H9 (cell line): ENCODE results near the gene UBE2N. TPM values are rescaled to one million over a fixed set of nuclear protein-coding genes. Genes with fewer than 3 reads are reported as not detected.

ENCODE experiments used
- DNase-seq: peaks from one replicate; pipeline ENCODE4 v3.0.0-alpha.2; 2017
- H2AFZ ChIP-seq: one replicate; pipeline ENCODE4 v1.6.1; 2013; ENCODE audit warnings: mild to moderate bottlenecking, low read length, control low read depth, moderate library complexity
- H2AK5ac ChIP-seq: 2 replicates; pipeline ENCODE4 v1.6.1; 2013; ENCODE audit warnings: low read length, control low read depth, mixed read lengths; ENCODE audit not compliant: insufficient read length
- H2BK120ac ChIP-seq: one replicate; pipeline ENCODE4 v1.6.1; 2013; ENCODE audit warnings: low read depth, mild to moderate bottlenecking, low read length, control low read depth, inconsistent platforms; ENCODE audit not compliant: poor library complexity, severe bottlenecking
- H2BK12ac ChIP-seq: 2 replicates; pipeline ENCODE4 v1.6.1; 2013; ENCODE audit warnings: low read length, control low read depth, mixed read lengths, low read depth; ENCODE audit not compliant: insufficient read length
- H2BK15ac ChIP-seq: 2 replicates; pipeline ENCODE4 v1.6.1; 2013; ENCODE audit warnings: low read depth, low read length, control low read depth
- H2BK20ac ChIP-seq: one replicate; pipeline ENCODE4 v1.6.1; 2013; ENCODE audit warnings: low read depth, mild to moderate bottlenecking, low read length, control low read depth, inconsistent platforms; ENCODE audit not compliant: poor library complexity, severe bottlenecking
- H2BK5ac ChIP-seq: 2 replicates; pipeline ENCODE4 v1.6.1; 2013; ENCODE audit warnings: low read length, control low read depth, mixed read lengths; ENCODE audit not compliant: insufficient read length
- H3K14ac ChIP-seq: 2 replicates; pipeline ENCODE4 v1.6.1; 2013; ENCODE audit warnings: low read length, control low read depth; ENCODE audit not compliant: insufficient read depth
- H3K18ac ChIP-seq: 2 replicates; pipeline ENCODE4 v1.6.1; 2013; ENCODE audit warnings: low read depth, mild to moderate bottlenecking, mixed read lengths, low read length, control low read depth; ENCODE audit not compliant: insufficient read length
- H3K23ac ChIP-seq: 2 replicates; pipeline ENCODE4 v1.6.1; 2013; ENCODE audit warnings: low read length, control low read depth, mixed read lengths, low read depth; ENCODE audit not compliant: insufficient read length
- H3K23me2 ChIP-seq: 2 replicates; pipeline ENCODE4 v1.6.1; 2013; ENCODE audit warnings: low read depth, mild to moderate bottlenecking, mixed read lengths, low read length, control low read depth; ENCODE audit not compliant: insufficient read length, poor library complexity, severe bottlenecking
- H3K27ac ChIP-seq: 2 replicates; pipeline ENCODE4 v1.5.1; 2013; ENCODE audit warnings: low read length, control low read depth, mixed read lengths, low read depth; ENCODE audit not compliant: insufficient read length
- H3K27me3 ChIP-seq: 2 replicates; pipeline ENCODE4 v1.6.1; 2013; ENCODE audit warnings: low read length, control low read depth, inconsistent platforms; ENCODE audit not compliant: insufficient read depth
- H3K4ac ChIP-seq: 2 replicates; pipeline ENCODE4 v1.6.1; 2013; ENCODE audit warnings: low read depth, mild to moderate bottlenecking, control low read depth, inconsistent platforms, low read length, moderate library complexity
- H3K4me1 ChIP-seq: 2 replicates; pipeline ENCODE4 v1.6.1; 2013; ENCODE audit warnings: low read length, control low read depth, inconsistent platforms; ENCODE audit not compliant: insufficient read depth
- H3K4me2 ChIP-seq: 2 replicates; pipeline ENCODE4 v1.6.1; 2013; ENCODE audit warnings: low read length, control low read depth, mixed read lengths; ENCODE audit not compliant: insufficient read length, insufficient read depth
- H3K56ac ChIP-seq: 2 replicates; pipeline ENCODE4 v1.6.1; 2013; ENCODE audit warnings: low read depth, mild to moderate bottlenecking, mixed read lengths, low read length, control low read depth; ENCODE audit not compliant: insufficient read length
- H3K79me1 ChIP-seq: 2 replicates; pipeline ENCODE4 v1.6.1; 2013; ENCODE audit warnings: low read depth, mild to moderate bottlenecking, moderate library complexity, low read length, control low read depth, inconsistent platforms; ENCODE audit not compliant: insufficient read depth, poor library complexity, severe bottlenecking
- H3K79me2 ChIP-seq: 2 replicates; pipeline ENCODE4 v1.6.1; 2013; ENCODE audit warnings: low read length, control low read depth, inconsistent platforms; ENCODE audit not compliant: insufficient read depth
- H3K9ac ChIP-seq: 2 replicates; pipeline ENCODE4 v1.6.1; 2013; ENCODE audit warnings: low read length, control low read depth, mixed read lengths; ENCODE audit not compliant: insufficient read length; ENCODE audit errors: extremely low read depth
- H3K9me3 ChIP-seq: one replicate; pipeline ENCODE4 v1.6.1; 2013; ENCODE audit warnings: low read depth, low read length, inconsistent platforms; ENCODE audit not compliant: control insufficient read depth
- H3T11ph ChIP-seq: one replicate; pipeline ENCODE4 v1.6.1; 2013; ENCODE audit warnings: mild to moderate bottlenecking, low read length, control low read depth, inconsistent platforms
- H4K20me1 ChIP-seq: one replicate; pipeline ENCODE4 v1.6.1; 2013; ENCODE audit not compliant: control insufficient read depth, insufficient read length, insufficient read depth
- H4K5ac ChIP-seq: 2 replicates; pipeline ENCODE4 v1.6.1; 2013; ENCODE audit warnings: low read depth, mild to moderate bottlenecking, mixed read lengths, low read length, control low read depth; ENCODE audit not compliant: insufficient read length
- H4K8ac ChIP-seq: replicated peaks from 2 replicates; pipeline ENCODE4 v1.6.1; 2013; ENCODE audit warnings: low read length, control low read depth, mixed read lengths, low read depth; ENCODE audit not compliant: insufficient read length
- H4K91ac ChIP-seq: 2 replicates; pipeline ENCODE4 v1.6.1; 2013; ENCODE audit warnings: low read depth, mild to moderate bottlenecking, moderate library complexity, mixed read lengths, low read length, control low read depth; ENCODE audit not compliant: insufficient read length
- H3K27ac Mint-ChIP-seq, 3 experiments: 2 replicates in 2 of 3; 3 replicates in 1 of 3; pipeline ENCODE4 v1.8.0; 2020 to 2021; ENCODE audit warnings: mixed read lengths in 3 of 3, mild to moderate bottlenecking in 1 of 3, moderate library complexity in 1 of 3
- H3K27me3 Mint-ChIP-seq: 2 replicates; pipeline ENCODE4 v1.8.0; 2021; ENCODE audit warnings: low read depth, mild to moderate bottlenecking, moderate library complexity, mixed read lengths
- H3K36me3 Mint-ChIP-seq, 3 experiments: 2 replicates in 2 of 3; 3 replicates in 1 of 3; pipeline ENCODE4 v1.8.0; 2020 to 2021; ENCODE audit warnings: low read depth in 3 of 3, mixed read lengths in 3 of 3; ENCODE audit not compliant: insufficient read depth in 1 of 3
- H3K4me1 Mint-ChIP-seq, 2 experiments: 2 replicates each; pipeline ENCODE4 v1.8.0; 2020; ENCODE audit warnings: mixed read lengths in 2 of 2
- H3K4me3 Mint-ChIP-seq, 2 experiments: 2 replicates in 1 of 2; 3 replicates in 1 of 2; pipeline ENCODE4 v1.8.0; 2020 to 2021; ENCODE audit warnings: mild to moderate bottlenecking in 2 of 2, mixed read lengths in 2 of 2, moderate library complexity in 1 of 2
- H3K9me3 Mint-ChIP-seq, 2 experiments: 2 replicates in 1 of 2; 3 replicates in 1 of 2; pipeline ENCODE4 v1.8.0; 2020; ENCODE audit warnings: mild to moderate bottlenecking in 2 of 2, mixed read lengths in 2 of 2, moderate library complexity in 1 of 2
- CTCF ChIP-seq: fragments of 200-600 bp; sonication (generic); conservative IDR thresholded peaks from 3 replicates; pipeline ENCODE4 v1.8.0; 2021; ENCODE audit warnings: antibody characterized with exemption, mild to moderate bottlenecking
- whole genome bisulfite sequencing: extraction: QIAGEN DNeasy Blood & Tissue Kit; methylation state at CpG from one replicate; pipeline ENCODE4 v1.1.7; 2013; ENCODE audit warnings: missing lambda C conversion rate, low lambda C conversion rate, mixed read lengths; ENCODE audit not compliant: insufficient read length; ENCODE audit errors: extremely low coverage; 5-methylcytosine and 5-hydroxymethylcytosine counted together
- total RNA-seq: library from RNA; stranded (reverse); gene quantifications from 2 replicates; pipeline ENCODE4 v1.2.1, GENCODE V29; 2021

UBE2N gene
- total RNA-seq, 1 experiment from 2014 or later: 192 TPM

- no peaks in the 10 kb centered on the region for H4K20me1 ChIP-seq
- peaks cover 13% of the 10 kb centered on the region for H3K23me2 ChIP-seq
- H2BK120ac ChIP-seq: no peak overlapping the region
- H3K9me3 Mint-ChIP-seq: peaks cover 0 to 4% of the 10 kb centered on the region in 2 experiments; a peak in 1 of 5 replicates
- H2AK5ac ChIP-seq: no peak overlapping the region
- no peak overlapping the region for H4K91ac ChIP-seq
- H3K27me3 ChIP-seq: no peaks in the 10 kb centered on the region
- H2BK20ac ChIP-seq: no peak overlapping the region
- TF ChIP-seq CTCF: no peak
- H3K56ac ChIP-seq: no peak overlapping the region
- no peak overlapping the region for H2BK15ac ChIP-seq
- peak overlapping the region; percentile 86 for H3K4me2 ChIP-seq
- H3K18ac ChIP-seq: no peak overlapping the region
- H3K23ac ChIP-seq: no peak overlapping the region
- H3K4me1 ChIP-seq: peaks cover 5% of the 10 kb centered on the region; the same call in 1 of the 2 replicates
- H3K79me1 ChIP-seq: no peaks in the 10 kb centered on the region
- no peak overlapping the region for H2AFZ ChIP-seq
- no peak overlapping the region for H2BK12ac ChIP-seq
- peaks cover 0 to 4% (median 3%) of the 10 kb centered on the region in 3 experiments; a peak in 2 of 7 replicates for H3K36me3 Mint-ChIP-seq
- DNase-seq: no peak
- no peak overlapping the region for H3K14ac ChIP-seq
- H3K79me2 ChIP-seq: peaks cover 55% of the 10 kb centered on the region
- WGBS: no CpG with 5 or more reads among the region's 12 CpGs
- no peak overlapping the region for H2BK5ac ChIP-seq
- H3K27me3 Mint-ChIP-seq: no peaks in the 10 kb centered on the region
- H3T11ph ChIP-seq: no peak overlapping the region
- no peak overlapping the region for H4K8ac ChIP-seq
- no peak overlapping the region for H3K4ac ChIP-seq
- H4K5ac ChIP-seq: no peak overlapping the region
- H3K9me3 ChIP-seq: no peaks in the 10 kb centered on the region
- H3K9ac ChIP-seq: peak overlapping the region; percentile 79
- H3K4me3 Mint-ChIP-seq: peak overlapping the region; percentile 90 to 97
- no peak overlapping the region for H3K27ac ChIP-seq
- H3K27ac Mint-ChIP-seq: peak overlapping the region; percentile 73 to 98 (median 96); a peak in 5 of 7 replicates
- peaks cover 42 to 46% of the 10 kb centered on the region in 2 experiments for H3K4me1 Mint-ChIP-seq
Observed at GRCh38 chr12:93440043-93440835, 1.5 kb downstream of the UBE2N start.
